HG03064 (cell line): ENCODE data around the gene PSORS1C1.
A peak's percentile ranks its signal among the peaks of the same experiment; 100 is the strongest.
"Not testable (repeated sequence)": the region's sequence is repeated elsewhere in the genome, so short reads cannot be mapped to it uniquely, and the experiment has no call there.

Experiments used
- ATAC-seq: cut with Tn5 transposase; IDR thresholded peaks from one replicate; pipeline ENCODE4 v1.9.1; 2021; ENCODE audit warnings: low read depth; ENCODE audit not compliant: unreplicated experiment

PSORS1C1 gene

GRCh38 chr6:31157513-31158139, 43.0 kb downstream of the PSORS1C1 start, which contains the start of gene CCHCR1:
Gene CCHCR1 (minus strand): TSS chr6:31157802. CDS start chr6:31157600, 202 bp downstream.
- no peak for ATAC-seq

DNA sequence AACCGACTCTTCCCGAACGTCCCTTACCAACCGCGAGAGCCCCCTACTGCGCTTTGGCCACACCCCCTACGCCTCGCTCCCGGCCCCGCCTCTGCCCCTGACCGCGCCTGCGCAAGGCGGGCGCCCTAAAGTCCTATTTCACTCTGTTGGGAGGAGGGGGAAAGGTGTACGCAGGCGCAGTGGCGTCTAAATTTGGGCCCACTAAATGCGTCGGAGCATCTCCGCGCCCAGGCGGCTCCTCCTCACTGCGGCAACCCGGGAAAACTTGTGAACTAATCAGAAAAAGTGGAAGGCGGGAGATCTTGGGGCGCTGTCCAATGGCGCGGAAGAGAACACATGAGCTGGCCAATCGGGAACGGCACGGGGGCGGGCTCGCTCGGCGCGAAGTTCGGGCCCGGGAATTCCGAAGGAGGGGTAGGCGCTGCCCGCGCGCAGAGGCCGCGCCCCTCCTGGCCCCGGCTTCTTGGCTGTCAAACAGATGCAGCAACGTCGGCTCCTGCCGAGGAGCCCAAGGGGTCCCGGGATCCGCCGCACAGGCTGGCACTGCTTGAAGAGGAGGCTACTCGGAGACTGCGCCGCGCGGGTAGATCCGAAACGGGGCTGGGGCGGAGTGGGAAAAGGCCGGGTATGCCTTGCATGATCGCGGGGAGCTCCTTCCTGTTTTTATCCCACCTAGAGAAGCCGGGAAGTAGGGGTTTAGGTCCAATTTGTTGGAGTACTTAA, 43.7 kb downstream of the PSORS1C1 start, which contains the start of gene TCF19:
Gene TCF19, plus strand, starts transcription at position 450 of the 723 bp plus-strand sequence. CDS start 881 bp downstream, outside the sequence.
- peak; percentile 67 for ATAC-seq

- ATAC-seq, result no peak
Measured at GRCh38 chr6:31158863-31159855, 44.6 kb downstream of the PSORS1C1 start.

DNA sequence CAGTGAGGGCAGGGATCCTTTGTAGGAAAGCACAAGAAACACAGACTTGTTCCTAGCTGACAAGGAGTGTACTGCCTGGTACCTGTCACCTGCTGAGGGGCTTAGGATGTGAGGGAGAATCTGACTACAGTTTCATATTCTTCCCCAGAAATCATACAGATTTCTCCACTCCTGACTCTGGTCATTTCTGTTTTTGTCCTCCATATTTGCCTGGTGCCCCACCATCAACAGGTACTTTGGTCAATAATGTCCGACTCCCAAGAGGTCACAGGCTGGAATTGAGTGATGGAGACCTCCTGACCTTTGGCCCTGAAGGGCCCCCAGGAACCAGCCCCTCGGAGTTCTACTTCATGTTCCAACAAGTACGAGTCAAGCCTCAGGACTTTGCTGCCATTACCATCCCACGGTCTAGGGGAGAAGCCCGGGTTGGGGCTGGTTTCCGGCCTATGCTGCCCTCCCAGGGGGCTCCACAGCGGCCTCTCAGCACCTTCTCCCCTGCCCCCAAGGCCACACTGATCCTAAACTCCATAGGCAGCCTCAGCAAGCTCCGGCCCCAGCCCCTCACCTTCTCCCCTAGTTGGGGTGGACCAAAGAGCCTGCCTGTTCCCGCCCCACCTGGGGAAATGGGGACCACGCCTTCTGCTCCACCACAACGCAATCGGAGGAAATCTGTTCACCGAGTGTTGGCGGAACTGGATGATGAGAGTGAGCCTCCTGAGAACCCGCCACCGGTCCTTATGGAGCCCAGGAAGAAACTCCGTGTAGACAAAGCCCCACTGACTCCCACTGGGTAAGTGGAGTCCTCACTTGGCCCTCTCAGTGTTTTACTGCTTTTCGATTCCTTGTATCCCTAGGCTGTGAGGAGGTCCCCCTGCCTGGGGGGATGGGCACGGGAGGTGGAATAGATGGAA, 46.9 kb downstream of the PSORS1C1 start:
- no peak for ATAC-seq

DNA sequence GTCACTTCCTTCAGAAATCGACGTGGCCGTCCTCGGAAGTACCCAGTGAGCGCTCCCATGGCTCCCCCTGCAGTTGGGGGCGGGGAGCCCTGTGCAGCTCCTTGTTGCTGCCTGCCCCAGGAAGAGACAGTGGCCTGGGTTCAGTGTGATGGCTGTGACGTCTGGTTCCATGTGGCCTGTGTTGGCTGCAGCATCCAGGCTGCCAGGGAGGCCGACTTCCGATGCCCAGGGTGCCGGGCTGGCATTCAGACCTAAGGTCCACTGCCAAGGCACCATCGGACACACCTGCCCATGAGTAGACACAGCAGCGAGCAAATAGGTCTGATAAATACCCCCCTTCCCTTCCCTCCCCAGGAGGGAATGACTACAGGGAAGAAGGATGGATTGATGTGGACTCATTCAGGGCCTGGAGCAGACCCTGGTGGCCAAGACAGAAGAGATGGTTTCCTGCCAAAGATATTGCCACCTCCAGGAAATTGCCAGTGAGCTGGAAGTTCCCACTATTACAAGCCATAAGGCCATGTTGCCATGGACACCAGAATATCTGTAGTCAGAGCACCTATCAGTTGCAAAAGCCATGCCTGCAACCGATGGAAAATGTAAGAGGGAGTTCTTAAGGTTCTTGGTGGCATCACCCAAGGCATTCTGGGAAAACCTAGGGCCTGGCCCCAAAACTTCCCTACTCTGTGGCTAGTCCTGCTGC, 48.0 kb downstream of the PSORS1C1 start:
- no peak for ATAC-seq

DNA sequence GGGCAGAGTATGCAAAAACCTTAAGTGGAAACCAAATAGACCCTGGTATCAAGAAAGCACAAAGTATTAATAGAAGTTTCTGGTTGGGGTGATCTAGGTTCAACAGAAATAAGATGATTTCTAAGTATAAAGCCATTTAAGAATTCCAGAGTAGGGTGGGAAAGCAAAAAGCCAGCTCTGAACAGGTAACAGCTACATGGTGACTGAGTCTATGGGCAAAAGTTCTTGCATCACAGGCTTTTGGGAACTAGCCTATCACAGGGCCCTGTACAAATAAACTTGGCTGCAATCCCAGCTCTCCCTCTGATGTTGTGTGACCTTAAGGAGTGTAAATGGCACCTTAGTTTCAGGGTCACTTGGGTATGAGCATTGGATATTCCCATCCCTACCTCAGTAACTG, 49.3 kb downstream of the PSORS1C1 start:
- no peak for ATAC-seq

GRCh38 chr6:31164475-31165063, 50.0 kb downstream of the PSORS1C1 start:
- ATAC-seq, result not testable (repeated sequence)

- ATAC-seq, result not testable (repeated sequence)
Measured at GRCh38 chr6:31165064-31165832, 50.6 kb downstream of the PSORS1C1 start.

GRCh38 chr6:31165986-31166385, 51.4 kb downstream of the PSORS1C1 start:
- no peak for ATAC-seq

- ATAC-seq, result no peak
Measured at GRCh38 chr6:31168606-31169005, 54.0 kb downstream of the PSORS1C1 start.

GRCh38 chr6:31169123-31169857, 54.7 kb downstream of the PSORS1C1 start:
- no peak for ATAC-seq

GRCh38 chr6:31169858-31170599, 55.4 kb downstream of the PSORS1C1 start:
- ATAC-seq, result not testable (repeated sequence)

GRCh38 chr6:31170600-31170881, 55.9 kb downstream of the PSORS1C1 start, which contains the start of gene POU5F1:
Gene POU5F1 (minus strand): TSS chr6:31170682. CDS start chr6:31170620, 62 bp downstream.
- ATAC-seq, result no peak

DNA sequence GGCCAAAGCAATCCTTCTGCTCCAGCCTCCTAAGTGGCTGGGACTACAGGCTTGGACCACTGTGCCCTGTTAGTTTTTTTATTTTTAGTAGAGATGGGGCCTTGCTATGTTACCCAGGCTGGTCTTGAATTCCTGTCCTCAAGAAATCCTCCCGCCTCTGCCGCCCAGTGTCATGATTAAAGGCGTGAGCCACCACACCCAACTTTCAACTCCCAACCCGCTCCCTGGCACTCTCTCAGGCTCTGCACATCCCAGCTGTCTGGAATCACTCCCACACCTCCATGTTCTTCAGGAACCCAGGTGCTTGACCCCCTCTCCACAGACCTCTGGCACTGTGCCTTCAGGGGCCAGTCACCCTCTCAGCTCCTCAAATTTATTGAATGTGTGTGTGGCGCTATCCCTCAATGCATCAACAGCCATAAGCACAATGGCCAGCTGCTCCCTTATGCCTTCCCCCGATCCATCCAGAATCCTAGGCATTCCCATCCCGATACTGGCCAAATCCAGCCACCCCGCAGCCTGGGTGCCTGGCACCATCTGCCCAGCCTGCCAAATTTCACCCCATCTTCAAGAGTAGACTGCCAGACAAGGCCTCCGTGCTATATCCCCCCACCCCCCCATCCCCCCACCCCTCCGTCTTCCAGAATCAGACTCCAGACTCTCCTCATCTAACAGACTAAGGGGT, 56.5 kb downstream of the PSORS1C1 start:
- no peak for ATAC-seq

DNA sequence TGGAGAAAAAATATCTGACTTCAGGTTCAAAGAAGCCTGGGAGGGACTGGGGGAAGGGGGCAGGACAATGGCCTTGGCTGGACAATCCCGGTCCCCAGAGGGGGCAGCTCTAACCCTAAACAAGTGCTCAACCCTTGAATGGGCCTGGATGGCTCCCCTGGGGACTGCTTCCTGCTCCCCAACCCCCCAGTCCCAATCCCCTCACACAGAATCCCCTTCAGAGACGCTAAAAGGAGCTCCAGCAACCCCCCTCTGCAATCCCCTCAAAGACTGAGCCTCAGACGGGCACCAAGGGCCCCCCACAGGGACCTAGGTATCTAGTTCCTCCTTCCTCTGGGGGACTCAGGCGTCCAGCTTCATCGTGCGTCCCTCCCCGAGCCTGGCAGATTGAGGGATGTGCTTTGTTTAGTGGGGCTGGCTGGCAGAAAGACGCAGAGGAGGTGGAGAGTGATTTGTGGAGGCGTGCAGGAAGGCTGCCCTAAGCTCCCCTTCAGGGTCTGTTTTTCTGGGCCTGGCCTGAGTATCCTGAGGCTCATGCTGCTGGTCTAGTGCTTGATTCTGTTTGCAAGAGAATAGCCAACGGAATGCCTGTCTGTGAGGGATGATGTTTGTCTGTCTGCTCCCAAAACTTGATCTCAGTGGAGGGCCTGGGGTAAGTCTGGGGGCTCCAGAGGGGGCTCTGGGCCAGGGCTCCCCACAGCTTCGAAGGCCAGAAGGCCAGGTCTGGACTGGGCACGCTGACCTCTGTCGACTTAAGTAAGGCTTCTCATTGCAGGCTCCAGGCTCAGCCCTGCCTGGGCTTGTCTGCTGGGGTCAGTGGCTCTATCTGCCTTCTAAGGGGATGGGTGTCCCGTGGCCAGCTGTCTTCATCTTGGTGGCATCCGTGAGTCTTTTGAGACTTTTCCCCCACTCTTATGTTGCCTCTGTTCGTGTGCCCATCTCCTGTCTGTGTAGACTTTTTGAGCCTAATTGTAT, 57.6 kb downstream of the PSORS1C1 start:
- no peak for ATAC-seq
